Measurements from ENCODE around the gene FAS.
A peak's percentile ranks its signal among the peaks of the same experiment; 100 is the strongest.

Gene FAS

GRCh38 chr10:89047397-89047796, 56.8 kb downstream of the FAS start:
- peak; percentile 15 for DNase-seq

GRCh38 chr10:89051593-89051992, 61.0 kb downstream of the FAS start:
- no peak for DNase-seq

GRCh38 chr10:89053555-89053954, 63.0 kb downstream of the FAS start:
- DNase-seq: no peak

GRCh38 chr10:89055159-89055558, 64.6 kb downstream of the FAS start:
- no peak for DNase-seq

GRCh38 chr10:89062861-89063260, 72.3 kb downstream of the FAS start:
- no peak for DNase-seq

GRCh38 chr10:89063465-89063864, 72.9 kb downstream of the FAS start:
- no peak for DNase-seq

- no peak for DNase-seq
Measured at GRCh38 chr10:89064748-89065147, 74.2 kb downstream of the FAS start.
